Fibroblast of villous mesenchyme (primary cell): ENCODE results near the gene GDA. TPM values are rescaled to one million over a fixed set of nuclear protein-coding genes. Genes with fewer than 3 reads are reported as not detected.

Experiments used
- DNase-seq: peaks from one replicate; pipeline ENCODE4 v3.0.0-alpha.2; 2010; ENCODE audit warnings: low read depth
- H3K4me3 ChIP-seq: 2 replicates; pipeline ENCODE4 v1.5.1; 2011; ENCODE audit warnings: low read depth, mild to moderate bottlenecking, low read length
- total RNA-seq: library from RNA; depleted of rRNA; stranded (reverse); fragments of >200 nt; gene quantifications from 2 replicates; pipeline ENCODE4 v1.2.3, GENCODE V29; 2012
- TF ChIP-seq, protein P1 (sequence below): IDR thresholded peaks from 2 replicates; pipeline ENCODE4 v1.5.1; 2012; ENCODE audit warnings: low read depth, mild to moderate bottlenecking, low read length; ENCODE audit not compliant: insufficient read depth

The GDA gene
- total RNA-seq, 1 donor: 4.3 TPM

DNA sequence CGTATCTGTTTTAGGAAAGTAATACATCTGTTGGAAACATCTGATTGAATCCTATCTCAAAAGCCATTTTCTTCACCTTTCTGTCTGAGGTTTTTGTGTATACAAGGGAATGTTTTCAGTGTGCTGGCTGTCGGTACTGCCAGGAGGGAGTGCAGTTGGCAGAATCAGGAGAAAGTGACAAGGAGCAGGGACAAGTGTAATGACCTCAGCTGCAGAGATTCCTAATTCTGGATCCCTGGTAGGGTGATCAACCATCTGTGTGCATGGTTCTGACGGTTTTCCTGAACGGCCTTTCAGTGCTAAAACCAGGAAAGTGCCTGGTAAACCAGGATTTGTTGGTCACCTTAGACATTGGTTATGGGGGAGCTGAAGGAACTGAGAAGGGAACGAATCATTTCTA lies 1.6 kb upstream of the GDA start:
- TF ChIP-seq, protein P1, sequence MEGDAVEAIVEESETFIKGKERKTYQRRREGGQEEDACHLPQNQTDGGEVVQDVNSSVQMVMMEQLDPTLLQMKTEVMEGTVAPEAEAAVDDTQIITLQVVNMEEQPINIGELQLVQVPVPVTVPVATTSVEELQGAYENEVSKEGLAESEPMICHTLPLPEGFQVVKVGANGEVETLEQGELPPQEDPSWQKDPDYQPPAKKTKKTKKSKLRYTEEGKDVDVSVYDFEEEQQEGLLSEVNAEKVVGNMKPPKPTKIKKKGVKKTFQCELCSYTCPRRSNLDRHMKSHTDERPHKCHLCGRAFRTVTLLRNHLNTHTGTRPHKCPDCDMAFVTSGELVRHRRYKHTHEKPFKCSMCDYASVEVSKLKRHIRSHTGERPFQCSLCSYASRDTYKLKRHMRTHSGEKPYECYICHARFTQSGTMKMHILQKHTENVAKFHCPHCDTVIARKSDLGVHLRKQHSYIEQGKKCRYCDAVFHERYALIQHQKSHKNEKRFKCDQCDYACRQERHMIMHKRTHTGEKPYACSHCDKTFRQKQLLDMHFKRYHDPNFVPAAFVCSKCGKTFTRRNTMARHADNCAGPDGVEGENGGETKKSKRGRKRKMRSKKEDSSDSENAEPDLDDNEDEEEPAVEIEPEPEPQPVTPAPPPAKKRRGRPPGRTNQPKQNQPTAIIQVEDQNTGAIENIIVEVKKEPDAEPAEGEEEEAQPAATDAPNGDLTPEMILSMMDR: no peak
- no peak for DNase-seq

DNA sequence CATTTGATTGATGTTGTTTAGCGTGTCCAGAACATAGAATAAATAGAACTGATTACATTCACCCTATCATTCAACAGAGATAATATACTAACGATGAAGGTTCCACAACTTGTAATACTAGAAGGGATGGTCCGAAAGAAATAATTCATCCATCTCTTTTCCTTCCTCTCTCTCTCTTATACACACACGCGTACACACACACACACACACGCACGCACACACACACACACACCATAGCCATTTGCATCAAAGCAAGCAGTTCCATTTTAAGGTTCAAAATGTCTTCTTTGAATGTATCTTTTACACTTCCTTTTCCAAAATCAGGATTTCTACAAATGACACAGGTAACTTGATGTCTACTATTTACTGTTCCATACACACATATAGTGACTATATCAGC lies 887 bp downstream of the GDA start:
- TF ChIP-seq, protein P1: no peak
- no peak for DNase-seq
- H3K4me3 ChIP-seq: no peak overlapping the region

More for the DNA sequence above, 1.6 kb upstream of the GDA start:
- H3K4me3 ChIP-seq: no peak overlapping the region

DNA sequence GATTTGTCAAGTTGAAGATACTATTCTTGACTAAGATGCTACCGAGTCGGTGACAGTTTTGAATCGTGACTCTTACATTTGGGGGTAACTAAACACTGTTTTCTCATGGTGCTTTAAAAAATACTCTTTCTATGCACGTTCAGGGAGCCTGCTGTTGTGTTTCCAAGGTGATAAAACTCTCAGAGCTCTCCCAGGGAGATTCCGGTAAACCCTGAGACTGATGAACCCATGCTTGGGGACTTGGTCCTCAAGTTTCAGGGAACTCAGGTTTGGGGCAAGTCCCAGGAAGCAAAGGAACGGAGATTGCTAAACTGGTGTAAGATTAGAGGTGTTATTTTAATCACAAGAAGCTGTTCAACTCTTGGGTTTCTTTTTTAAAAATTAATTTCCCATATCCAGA lies 1.4 kb downstream of the GDA start:
- TF ChIP-seq, protein P1: no peak
- H3K4me3 ChIP-seq: no peak overlapping the region
- no peak for DNase-seq

GRCh38 chr9:72151104-72151503 lies 1.9 kb downstream of the GDA start:
- TF ChIP-seq, protein P1: no peak
- DNase-seq: no peak
- H3K4me3 ChIP-seq: no peak overlapping the region

GRCh38 chr9:72154468-72155285 lies 5.4 kb downstream of the GDA start:
- TF ChIP-seq, protein P1: no peak
- no peak overlapping the region for H3K4me3 ChIP-seq
- no peak for DNase-seq

DNA sequence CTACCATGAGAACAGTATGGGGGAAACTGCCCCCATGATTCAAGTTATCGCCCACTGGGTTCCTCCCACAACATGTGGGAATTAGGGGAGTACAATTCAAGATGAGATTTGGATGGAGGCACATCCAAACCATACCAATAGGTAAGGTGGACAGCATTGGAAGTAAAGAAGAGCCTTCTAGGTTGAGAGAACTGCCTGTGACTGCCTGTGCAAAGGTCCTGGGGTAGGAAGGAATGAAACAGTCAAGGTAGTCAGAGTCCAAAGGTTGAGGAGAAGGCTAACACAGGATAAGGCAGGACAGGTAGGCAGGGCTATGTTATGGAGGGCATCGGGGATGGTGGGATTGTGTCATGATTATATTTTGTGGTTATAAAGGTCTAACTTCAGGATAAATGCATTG lies 6.1 kb downstream of the GDA start:
- DNase-seq: no peak
- TF ChIP-seq, protein P1: no peak
- H3K4me3 ChIP-seq: no peak overlapping the region

DNA sequence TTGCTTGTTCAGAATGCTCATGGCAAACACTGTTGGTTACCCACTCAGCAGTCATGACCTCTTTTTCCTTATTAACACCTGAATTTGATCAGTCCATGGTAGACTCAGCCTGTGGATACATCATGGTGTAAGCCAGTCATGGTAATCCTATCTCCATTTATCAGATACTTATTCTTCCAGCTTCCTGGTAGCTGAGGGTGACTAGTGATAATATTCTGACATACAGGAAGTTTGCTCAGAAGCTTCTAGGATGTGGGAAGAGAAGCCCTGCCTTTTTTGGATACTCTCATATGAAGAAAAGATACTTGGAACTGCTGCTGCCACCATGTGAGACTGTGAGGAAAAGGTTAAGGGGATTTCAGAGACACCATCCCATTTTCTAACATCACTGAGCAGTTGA lies 7.3 kb downstream of the GDA start:
- H3K4me3 ChIP-seq: no peak overlapping the region
- TF ChIP-seq, protein P1: no peak
- DNase-seq: no peak
